HG03469 (cell line): ENCODE data around the gene XPNPEP3.
"Not testable (repeated sequence)": the region's sequence is repeated elsewhere in the genome, so short reads cannot be mapped to it uniquely, and the experiment has no call there.

Experiments
- ATAC-seq: cut with Tn5 transposase; IDR thresholded peaks from one replicate; pipeline ENCODE4 v1.9.1; 2021; ENCODE audit warnings: mild to moderate bottlenecking, moderate library complexity, moderate number of reproducible peaks; ENCODE audit not compliant: unreplicated experiment

Gene XPNPEP3

DNA sequence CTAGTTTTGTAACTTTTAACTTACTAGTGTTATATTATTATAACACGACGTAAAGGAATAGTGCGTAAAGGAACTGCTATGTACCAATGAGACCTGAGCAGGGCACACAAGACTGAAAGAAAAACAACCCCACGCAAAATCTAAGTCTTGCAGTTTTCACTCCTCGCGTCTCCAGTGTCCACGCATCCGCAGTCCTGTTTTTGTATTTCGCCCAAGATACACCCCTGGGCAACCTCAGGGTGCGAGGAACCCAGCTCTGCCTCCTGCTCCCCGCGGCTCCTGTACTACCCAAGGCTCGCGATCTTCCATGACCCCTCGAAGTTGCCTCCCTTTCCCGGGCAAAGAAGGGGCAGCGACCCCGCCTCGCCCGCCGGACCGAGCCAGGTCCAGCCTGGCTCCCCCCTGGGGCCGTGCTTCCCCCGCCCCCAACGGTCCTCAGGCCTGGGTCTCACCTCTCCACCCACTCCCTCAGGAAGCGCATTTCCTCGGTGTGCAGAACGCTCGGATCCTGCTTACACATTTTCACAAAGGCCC, 902 bp upstream of the XPNPEP3 start:
- no peak for ATAC-seq

DNA sequence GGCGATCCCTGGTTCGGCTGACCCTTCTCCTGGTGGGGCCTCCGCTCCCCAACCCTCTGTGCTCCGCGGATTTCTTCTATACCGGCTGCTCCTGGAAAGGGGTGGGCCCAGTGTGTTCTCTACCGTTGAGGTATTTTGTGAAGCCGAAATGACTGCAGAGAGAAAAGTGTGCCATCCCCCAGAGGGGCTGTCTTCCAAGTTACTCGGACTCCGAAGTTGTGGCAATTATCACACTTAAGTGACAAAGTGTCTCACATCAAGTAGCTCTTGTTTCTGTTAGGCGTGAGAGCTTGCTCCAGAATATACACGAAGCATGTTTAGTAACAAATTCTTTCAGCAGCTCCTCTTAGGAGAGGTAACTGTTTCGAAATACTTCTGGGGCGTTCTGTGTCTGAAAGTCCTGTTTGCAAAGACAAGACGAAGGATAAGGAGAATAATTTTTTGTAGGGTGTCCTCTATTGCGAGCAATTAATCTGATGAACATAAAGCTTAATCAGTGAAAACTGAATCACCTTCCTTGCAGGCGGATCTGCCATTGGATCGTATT, 434 bp downstream of the XPNPEP3 start:
- no peak for ATAC-seq

DNA sequence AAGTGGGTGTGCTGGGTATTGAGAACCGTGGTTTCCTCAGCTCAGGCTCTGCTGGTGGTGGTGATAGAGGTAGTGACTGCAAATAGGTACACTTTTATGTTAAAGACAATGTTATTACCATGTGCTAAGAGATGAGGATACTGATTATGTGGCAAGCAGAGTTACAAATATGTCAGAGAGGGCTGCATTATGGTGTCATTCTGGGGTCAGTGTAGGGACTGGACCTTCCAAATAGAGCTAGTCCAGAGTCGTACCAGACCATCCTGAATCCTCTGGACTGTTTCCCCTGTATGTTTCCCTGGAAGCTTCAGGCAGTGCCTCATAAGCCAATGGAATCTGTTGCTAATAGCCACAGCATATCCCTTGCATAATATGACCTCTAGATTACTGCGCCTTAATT, 5.1 kb downstream of the XPNPEP3 start, which contains the start of gene DNAJB7:
Gene DNAJB7, minus strand, starts transcription at position 101 of the 400 bp plus-strand sequence. CDS start 119 bp downstream, outside the sequence.
- ATAC-seq = no peak

DNA sequence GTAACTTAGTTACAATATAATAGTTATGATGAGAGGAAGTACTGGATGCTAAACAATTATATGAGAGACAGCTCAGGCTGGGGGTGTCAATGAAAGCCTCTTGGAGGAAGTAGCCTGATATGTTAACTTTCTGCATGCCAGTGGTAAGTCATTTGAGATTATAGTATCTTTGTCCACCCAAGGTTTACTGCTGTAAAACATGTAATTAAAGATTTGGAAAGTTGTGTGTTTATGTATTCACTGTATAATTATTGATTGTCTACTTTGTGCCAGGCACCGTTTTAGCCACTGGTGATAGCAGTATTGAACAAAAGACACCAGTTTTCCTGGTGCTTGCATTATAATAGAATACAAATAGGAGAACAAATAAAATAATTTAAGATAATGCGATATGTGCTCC, 5.6 kb downstream of the XPNPEP3 start:
- ATAC-seq = no peak

DNA sequence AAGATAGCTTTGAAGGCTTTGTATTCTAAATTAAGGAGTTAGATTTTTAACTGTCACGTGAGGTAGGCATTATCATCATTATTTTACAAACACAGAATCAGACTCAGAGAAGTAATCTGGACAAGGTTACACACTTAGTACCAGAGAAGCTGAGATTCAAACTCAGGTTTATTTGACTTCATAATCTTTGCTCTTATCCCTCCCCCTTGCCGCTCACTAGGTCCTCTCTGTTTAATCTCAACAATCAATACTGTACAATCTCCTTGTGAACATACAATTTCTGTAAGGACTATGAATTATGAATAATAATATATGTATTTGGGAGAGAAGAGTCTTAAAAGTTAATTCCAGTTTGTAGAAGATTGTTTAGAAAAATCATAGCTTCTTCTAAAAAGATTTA, 10.2 kb downstream of the XPNPEP3 start:
- ATAC-seq = no peak

DNA sequence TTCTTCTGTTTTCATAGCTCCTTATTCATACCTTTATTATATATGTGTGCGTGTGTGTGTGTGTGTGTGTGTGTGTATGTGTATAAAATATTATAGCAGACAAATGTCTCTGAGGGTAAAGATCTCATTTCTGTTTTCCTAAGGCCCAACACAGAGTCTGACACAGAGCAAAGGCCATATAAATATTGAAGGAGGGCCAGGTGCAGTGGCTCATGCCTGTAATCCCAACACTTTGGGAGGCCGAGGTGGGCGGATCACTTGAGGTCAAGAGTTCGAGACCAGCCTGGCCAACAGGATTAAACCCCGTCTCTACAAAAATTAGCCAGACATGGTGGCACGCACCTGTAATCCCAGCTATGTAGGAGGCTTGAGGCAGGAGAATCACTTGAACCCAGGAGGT, 11.4 kb downstream of the XPNPEP3 start:
- ATAC-seq = not testable (repeated sequence)

DNA sequence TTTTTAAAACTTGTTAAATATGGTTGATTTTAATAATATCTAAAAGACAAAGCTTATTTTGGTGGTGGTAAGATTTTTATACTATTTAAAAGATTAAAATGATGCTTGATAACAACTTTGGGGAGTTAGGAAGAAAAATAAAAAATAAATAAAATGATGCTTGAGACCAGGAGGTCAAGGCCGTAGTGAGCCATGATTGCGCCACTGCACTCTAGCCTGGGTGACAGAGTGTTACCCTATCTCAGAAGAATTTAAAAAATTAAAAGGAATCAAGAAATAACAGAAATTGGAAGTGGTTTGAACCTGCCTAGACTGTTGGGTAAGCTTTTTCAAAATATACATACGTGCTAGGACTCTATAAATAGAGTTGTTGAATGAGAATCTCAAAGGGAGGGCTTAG, 17.1 kb downstream of the XPNPEP3 start:
- ATAC-seq = no peak

DNA sequence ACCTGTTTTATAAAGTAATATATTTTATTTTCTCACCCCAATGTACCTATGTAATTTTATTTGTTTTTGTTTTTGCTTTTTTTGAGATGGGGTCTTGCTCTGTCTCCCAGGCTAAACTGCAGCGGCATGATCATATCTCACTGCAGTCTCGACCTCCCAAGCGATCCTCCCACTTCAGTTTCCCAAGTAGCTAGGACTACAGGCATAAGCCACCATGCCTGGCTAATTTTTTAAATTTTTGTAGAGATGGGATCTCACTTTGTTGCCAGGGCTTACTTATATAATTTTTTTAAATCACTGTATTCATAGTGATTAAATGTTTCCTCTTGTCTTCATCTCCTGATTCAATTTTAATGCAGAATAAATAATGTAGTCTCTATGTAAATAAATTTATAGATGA, 18.2 kb downstream of the XPNPEP3 start:
- no peak for ATAC-seq

DNA sequence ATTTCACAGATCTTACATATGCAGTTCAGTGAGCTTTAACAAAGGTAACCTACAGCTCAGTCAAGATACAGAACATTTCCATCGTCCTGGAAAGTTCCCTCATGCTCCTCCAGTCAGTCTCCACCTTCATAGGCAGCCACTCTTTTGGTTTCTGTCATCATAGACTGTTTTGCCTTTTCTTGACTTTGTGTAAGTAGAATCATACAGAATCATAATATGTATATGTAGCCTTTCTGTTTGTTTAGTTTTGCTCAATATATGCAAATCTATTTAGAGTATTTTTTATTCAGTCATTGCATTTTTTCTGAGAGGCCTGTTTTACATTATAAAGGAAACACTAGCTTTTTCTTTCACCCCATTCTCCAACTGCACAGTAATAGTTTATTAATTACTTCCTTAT, 20.0 kb downstream of the XPNPEP3 start:
- ATAC-seq = no peak

DNA sequence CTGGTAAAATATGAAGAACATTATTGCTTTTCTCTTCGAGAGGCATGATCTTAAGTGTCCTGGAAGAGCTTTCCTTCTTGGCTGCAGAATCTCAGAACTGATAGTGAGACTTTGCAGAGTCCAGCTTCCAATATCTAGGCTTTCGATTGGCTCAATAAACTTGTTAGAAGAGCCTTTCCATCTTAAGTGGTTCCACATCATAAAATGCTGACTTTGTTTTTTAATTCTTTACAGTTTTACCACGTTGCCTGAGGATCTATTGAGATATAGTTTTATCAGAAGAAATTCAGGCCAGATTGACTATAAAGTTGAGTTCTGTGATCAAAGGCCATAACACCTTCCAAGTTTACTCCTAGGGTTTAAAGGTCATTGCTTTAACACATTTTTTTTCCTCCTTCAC, 20.5 kb downstream of the XPNPEP3 start:
- no peak for ATAC-seq

DNA sequence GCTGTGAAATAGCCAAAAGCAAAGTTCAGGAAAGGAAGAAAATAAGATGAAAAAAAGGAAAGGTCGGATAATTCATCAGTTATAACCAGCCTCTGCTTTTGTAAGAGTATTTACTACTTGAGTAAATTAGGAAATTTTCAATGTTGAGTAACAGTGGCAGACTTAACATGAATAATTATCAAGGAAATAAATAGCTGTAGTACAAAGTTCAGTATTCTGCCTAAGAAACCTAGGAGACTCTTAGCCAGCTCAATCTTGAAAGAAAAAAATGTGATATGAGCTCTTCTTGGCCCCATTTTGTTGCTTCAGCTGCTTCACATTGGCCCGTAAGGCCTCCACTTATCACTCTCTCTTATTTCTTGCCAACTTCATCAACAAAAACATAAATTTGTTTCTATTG, 22.0 kb downstream of the XPNPEP3 start:
- ATAC-seq = no peak

DNA sequence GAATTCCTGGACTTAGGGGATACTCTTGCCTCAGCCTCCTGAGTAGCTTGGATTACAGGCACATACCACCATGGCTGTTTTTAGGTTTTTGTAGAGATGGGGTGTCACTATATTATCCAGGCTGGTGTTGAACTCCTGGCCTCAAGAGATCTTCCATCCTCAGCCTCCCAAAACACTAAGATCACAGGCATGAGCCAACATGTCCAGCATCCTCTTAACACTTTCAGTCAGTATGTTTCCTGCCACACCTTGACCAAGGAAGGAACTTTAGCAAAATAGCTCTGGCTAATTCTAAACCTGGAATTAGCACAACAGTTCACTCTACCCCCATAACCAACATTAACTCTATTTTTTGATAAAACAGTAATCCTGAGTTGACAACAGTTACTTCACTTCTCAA, 32.2 kb downstream of the XPNPEP3 start:
- ATAC-seq = no peak

DNA sequence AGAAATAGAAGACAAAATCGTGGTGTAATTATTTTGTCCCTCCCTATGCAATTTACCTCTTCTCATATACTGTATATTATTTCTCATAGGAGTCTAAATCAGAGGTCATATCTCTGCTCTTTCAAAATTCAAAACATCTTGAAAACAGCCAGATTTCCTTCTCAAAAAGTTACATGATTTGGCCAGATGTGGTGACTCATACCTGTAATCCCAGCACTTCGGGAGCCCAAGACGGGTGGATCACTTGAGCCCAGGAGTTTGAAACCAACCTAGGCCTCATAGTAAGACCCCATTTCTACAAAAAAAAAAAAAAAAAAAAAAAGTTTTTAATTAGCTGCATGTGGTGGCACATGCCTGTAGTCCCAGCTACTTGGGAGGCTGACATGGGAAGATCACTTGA, 33.9 kb downstream of the XPNPEP3 start:
- no peak for ATAC-seq

DNA sequence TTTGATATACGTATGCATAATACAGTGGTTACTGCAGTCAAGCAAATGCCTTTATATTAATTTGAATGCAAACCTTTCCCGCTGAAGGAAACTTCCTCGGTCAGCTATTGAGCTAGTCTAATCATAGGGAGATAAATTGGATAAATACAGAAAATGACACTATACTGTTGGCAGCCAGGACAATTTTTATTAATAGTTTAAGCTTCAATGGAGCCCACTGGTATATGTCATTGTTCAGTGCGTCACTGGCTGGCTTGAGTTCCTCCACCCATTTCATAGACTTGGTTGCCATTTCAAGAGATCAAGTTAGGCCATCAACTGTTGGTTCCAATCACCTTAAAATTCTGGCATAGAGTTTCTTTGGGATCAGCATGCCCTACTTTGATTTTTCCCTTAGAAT, 37.5 kb downstream of the XPNPEP3 start:
- no peak for ATAC-seq

DNA sequence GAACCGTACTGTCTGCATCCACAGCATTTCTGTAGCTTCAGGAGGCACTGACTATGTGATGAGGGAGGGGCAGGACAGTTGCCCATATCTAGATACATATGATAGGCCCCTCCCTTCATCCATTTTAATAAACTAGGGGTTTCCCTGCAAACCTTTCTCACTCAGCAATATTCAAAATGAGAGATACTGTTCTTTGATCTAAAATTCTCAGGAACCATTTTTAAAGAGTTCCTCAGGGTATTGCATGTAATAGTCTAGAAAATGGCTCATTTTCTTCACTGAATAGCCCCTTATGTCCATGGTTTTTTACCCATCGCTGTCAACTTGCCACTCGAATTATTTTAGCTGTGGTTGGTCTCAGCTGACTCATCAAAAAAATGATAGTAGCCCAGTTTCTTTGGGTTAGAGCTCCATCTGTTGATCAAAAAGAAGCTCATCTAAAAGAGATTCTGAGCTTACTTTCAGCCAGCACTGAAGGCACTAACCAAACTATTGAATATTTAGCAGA, 42.0 kb downstream of the XPNPEP3 start:
- ATAC-seq = no peak

DNA sequence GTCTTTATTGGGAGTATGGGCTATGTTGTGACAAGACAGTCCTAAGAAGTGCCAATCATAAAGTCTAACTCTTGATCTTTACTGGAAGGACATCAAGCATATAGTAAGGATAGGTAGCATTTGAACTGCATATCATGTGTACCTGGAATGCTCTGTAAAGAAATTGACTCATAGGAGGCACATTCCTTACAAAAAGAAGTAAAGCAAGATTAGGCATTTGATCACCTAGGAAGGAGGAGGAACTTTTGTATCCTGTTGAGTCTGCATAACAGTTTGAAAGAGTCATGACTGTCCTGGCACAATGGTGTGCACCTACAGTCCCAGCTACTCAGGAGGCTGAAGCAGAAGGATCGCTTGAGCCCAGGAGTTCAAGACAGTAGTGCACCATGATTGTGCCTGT, 47.2 kb downstream of the XPNPEP3 start:
- no peak for ATAC-seq

DNA sequence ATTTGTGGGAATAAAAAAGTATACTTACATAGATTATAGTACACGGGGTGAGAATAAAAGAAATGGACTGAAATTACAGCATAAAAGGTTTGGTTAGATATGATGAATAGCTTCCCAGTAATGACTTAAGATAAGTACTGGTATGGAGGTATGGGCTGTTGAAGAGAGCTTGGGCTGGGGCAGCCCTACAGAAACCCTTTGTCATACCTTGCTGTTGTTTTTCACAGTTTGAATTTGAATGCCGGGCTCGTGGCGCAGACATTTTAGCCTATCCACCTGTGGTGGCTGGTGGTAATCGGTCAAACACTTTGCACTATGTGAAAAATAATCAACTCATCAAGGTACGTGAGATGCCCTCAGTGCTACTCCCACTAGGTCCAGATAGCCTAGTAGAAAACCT, 51.9 kb downstream of the XPNPEP3 start:
- ATAC-seq = no peak

DNA sequence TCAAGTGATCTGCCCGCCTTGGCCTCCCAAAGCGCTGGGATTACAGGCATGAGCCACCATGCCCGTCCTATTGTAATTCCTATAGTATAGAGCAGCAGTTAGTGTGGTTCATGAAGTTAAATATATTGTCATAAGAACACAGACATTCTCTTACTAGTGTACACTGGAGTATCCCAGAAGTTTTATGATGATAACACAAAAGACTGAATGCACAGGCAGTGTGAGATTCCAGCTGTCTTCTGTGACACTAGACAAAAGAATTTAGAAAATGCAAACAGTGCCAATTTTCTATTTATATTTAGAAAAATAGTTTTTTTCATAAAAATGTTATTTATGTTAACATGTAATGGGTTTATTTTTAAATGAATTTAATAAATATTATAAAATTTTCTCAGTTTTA, 54.8 kb downstream of the XPNPEP3 start:
- no peak for ATAC-seq

DNA sequence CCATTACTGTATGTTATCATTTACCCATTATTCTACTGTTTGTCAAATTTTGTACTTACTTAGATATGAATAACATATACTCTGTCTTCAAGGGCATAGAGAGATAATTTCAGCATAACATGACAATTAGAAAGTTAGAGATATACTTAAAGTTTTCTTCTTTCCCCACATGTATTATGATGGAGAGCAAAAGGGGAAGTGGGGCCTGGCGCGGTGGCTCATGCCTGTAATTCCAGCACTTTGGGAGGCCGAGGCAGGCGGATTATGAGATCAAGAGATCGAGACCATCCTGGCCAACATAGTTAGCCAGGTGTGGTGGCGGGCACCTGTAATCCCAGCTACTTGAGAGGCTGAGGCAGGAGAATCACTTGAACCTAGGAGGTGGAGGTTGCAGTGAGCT, 56.0 kb downstream of the XPNPEP3 start:
- not testable (repeated sequence) for ATAC-seq

DNA sequence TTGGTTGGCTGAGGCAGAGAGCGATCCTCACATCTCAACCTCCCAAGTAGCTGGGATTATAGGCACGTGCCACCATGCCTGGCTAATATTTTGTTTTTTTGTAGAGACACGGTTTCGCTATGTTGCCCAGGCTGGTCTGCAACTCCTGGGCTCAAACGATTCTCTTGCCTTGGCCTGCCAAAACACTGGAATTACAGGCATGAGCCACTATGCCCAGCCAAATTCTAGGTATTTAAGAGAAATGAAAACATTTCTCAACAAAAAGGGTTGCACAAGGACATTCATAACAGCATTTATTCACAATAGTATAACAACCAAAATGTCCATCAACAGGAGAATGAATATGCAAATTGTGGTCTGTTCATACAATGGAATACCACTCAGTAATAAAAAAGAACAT, 62.5 kb downstream of the XPNPEP3 start:
- ATAC-seq = no peak

DNA sequence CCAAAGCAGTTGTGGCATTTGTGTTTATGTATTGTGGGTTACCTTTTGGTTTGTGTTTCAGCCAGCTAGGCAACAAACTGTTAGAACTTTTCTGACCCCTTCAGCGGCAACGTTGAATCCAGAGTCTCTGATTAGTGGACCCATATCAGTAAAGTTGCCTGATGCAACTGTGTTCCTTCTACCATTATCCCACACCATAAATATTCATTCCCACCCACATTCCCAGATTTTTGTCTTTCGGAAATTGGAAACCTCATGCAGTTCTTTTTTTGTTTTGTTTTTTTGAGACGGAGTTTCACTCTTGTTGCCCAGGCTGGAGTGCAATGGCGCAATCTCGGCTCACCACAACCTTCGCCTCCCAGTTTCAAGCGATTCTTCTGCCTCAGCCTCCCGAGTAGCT, 63.6 kb downstream of the XPNPEP3 start:
- ATAC-seq = no peak

DNA sequence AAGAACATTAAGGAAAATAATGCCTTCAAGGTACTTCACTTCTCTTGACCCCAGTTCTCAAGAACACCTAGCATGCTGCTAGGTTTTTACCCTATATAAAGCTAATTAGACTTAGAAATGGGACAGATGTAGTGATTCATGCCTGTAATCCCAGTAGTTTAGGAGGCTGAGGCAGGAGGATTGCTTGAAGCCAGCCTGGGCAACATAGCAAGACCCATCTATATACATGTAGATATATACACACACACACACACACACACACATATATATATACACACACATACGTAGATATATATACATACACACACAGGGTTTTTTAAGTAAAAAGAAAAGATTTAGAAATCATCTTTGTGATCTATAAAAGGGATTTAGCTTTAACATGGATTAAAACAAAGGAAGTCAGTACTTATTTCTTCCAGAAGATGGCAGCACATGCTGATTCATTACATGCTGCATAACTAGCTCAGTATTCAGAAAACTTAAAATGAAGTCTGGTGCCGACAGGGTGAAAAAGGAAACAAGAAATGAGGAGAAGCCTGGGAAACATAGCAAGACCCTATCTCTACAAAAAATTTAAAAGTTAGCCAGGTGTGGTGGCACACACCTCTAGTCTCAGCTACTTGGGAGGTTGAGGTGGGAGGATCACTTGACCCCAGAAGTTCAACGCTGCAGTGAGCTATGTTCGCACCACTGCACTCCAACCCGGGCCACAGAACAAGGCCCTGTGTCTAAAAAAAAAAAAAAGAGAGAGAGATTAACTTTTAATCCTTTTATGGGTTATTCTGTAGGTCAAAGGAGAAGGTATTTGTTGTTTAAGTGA, 65.7 kb downstream of the XPNPEP3 start:
- no peak for ATAC-seq
